CD4-positive, alpha-beta T cell (primary cell): ENCODE results near the gene CYP26C1. TPM values are rescaled to one million over a fixed set of nuclear protein-coding genes. Genes with fewer than 3 reads are reported as not detected.
A peak's percentile ranks its signal among the peaks of the same experiment; 100 is the strongest.

Experiments
- ATAC-seq: fragments of 200-7000 bp; cut with Tn5 transposase; one replicate; pipeline ENCODE4 v1.10.0; 2022; ENCODE audit warnings: mild to moderate bottlenecking; ENCODE audit not compliant: poor library complexity
- CTCF ChIA-PET: fragments of 350-600 bp; sonication (Branson Sonifier 250); formaldehyde crosslinking; loops from one replicate; lab custom pipeline; 2021; ENCODE audit warnings: antibody characterized with exemption, inconsistent platforms; lab: Charles Lee
- POLR2A ChIA-PET: fragments of 350-600 bp; sonication (Branson Sonifier 250); formaldehyde crosslinking; loops from one replicate; lab custom pipeline; 2021; ENCODE audit warnings: antibody characterized with exemption, inconsistent platforms; lab: Charles Lee
- DNase-seq, 14 experiments: peaks; one replicate each; pipeline ENCODE4 v3.0.0-alpha.2; 2013 to 2020; ENCODE audit warnings: mixed read lengths in 2 of 14
- H3K27ac ChIP-seq, 2 donors: one replicate each; pipeline versions ENCODE4 v1.5.1 to v1.7.0; 2013; ENCODE audit warnings: low read length in 2 of 2, low read depth in 1 of 2, mild to moderate bottlenecking in 1 of 2
- H3K27me3 ChIP-seq, 2 experiments: 1 replicate in 1 of 2; 2 replicates in 1 of 2; pipeline versions ENCODE4 v1.6.1 to v1.7.0; 2013; ENCODE audit warnings: low read length in 2 of 2, control low read depth in 1 of 2, mild to moderate bottlenecking in 1 of 2, moderate library complexity in 1 of 2; ENCODE audit not compliant: insufficient read depth in 2 of 2, control insufficient read depth in 1 of 2
- H3K36me3 ChIP-seq: one replicate; pipeline ENCODE4 v1.6.1; 2013; ENCODE audit warnings: low read length, control low read depth; ENCODE audit not compliant: insufficient read depth
- H3K4me1 ChIP-seq: one replicate; pipeline ENCODE4 v1.6.1; 2013; ENCODE audit warnings: low read length, control low read depth; ENCODE audit not compliant: insufficient read depth
- H3K4me3 ChIP-seq: one replicate; pipeline ENCODE4 v1.5.1; 2013; ENCODE audit warnings: mild to moderate bottlenecking, low read length, moderate library complexity
- H3K9me3 ChIP-seq, 2 experiments: 1 replicate in 1 of 2; 2 replicates in 1 of 2; pipeline versions ENCODE4 v1.6.1 to v1.7.0; 2013; ENCODE audit warnings: low read length in 2 of 2, mild to moderate bottlenecking in 2 of 2, control low read depth in 1 of 2, moderate library complexity in 1 of 2; ENCODE audit not compliant: control insufficient read depth in 1 of 2, insufficient read depth in 1 of 2
- H3K27ac Mint-ChIP-seq: one replicate; pipeline ENCODE4 v1.8.0; 2020; ENCODE audit warnings: mixed read lengths
- H3K27me3 Mint-ChIP-seq: one replicate; pipeline ENCODE4 v1.8.0; 2021; ENCODE audit warnings: mixed read lengths
- H3K36me3 Mint-ChIP-seq: one replicate; pipeline ENCODE4 v1.8.0; 2021; ENCODE audit warnings: low read depth, mixed read lengths
- H3K4me1 Mint-ChIP-seq: one replicate; pipeline ENCODE4 v1.8.0; 2021; ENCODE audit warnings: low read depth, mixed read lengths
- H3K4me3 Mint-ChIP-seq: one replicate; pipeline ENCODE4 v1.8.0; 2020; ENCODE audit warnings: mild to moderate bottlenecking, mixed read lengths
- H3K9me3 Mint-ChIP-seq: one replicate; pipeline ENCODE4 v1.8.0; 2020; ENCODE audit warnings: mixed read lengths
- CTCF ChIP-seq: fragments of 200-600 bp; IDR thresholded peaks from one replicate; pipeline ENCODE4 v1.8.0; 2022; ENCODE audit warnings: antibody characterized with exemption, mild to moderate bottlenecking
- intact Hi-C, 2 experiments: fragments of 100-400 bp; cut with DNase I in 1 of 2; cut with micrococcal nuclease in 1 of 2; formaldehyde crosslinking; loops; one replicate each; pipeline versions ENCODE4 v1.15.1 to v1.9.0; 2023 to 2025; cut with DNase I, micrococcal nuclease
- total RNA-seq, 174 experiments: library from RNA in 2 of 174; stranded (reverse) in 2 of 174; gene quantifications; one replicate each; pipeline ENCODE4 v1.2.3 and lab custom pipeline; 2021 to 2026

CYP26C1 gene
- total RNA-seq, 2 experiments from 2014 or later: 0.14 TPM; not detected in 1

DNA sequence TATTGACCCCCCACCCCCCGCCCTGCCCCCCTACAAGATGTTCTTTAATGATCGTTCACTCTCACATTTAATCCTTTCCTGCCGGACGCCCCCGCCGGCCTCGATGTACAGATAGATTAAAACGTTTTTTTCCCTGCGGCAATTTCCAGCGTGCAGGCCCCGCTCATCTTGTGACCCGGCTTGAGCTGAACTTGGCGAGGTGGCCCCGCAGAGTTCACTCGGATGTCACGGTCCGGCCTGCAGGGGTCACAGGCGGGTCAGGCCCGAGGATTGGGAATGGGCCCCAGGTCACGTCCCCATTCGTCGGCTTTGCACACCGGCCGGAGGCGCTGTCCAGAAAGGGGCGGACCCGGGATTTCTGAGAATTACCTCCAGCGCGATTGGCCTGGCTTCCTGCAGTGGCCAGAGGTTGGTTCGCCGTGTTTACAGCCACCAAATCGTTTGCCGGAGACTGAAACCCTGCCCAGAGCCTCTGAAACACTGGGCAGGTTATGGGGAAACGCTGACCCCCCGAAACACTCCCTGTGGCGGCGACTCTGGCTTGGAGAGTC is 11.2 kb downstream of the CYP26C1 start:
- DNase-seq (no peak), ATAC-seq (no peak)
- Mint-ChIP-seq H3K9me3 (no peaks in the 10 kb centered on the region), H3K27ac (no peak overlapping the region), H3K36me3 (no peaks in the 10 kb centered on the region), H3K27me3 (peaks cover 81% of the 10 kb centered on the region), H3K4me3 (no peak overlapping the region), H3K4me1 (peaks cover 43% of the 10 kb centered on the region)
- CTCF ChIA-PET: no interaction called here
- Histone ChIP-seq H3K4me1 (peaks cover 39% of the 10 kb centered on the region), H3K27ac (no peak overlapping the region), H3K9me3 (peaks cover 0 to 16% of the 10 kb centered on the region in 2 experiments), H3K27me3 (peaks cover 70 to 88% of the 10 kb centered on the region in 2 experiments), H3K4me3 (no peak overlapping the region), H3K36me3 (no peaks in the 10 kb centered on the region)
- POLR2A ChIA-PET: no interaction called here
- TF ChIP-seq CTCF: no peak
- intact Hi-C loops: no loop called here

GRCh38 chr10:93072225-93072712 is 11.7 kb downstream of the CYP26C1 start:
- H3K27me3 Mint-ChIP-seq: peaks cover 78% of the 10 kb centered on the region
- H3K4me3 ChIP-seq: no peak overlapping the region
- DNase-seq (no peak), ATAC-seq (no peak)
- H3K27ac ChIP-seq: no peak overlapping the region
- CTCF ChIA-PET: no interaction called here
- H3K27me3 ChIP-seq: peaks cover 74 to 87% of the 10 kb centered on the region in 2 experiments
- H3K36me3 ChIP-seq: no peaks in the 10 kb centered on the region
- peak overlapping the region; percentile 56 for H3K4me3 Mint-ChIP-seq
- H3K36me3 Mint-ChIP-seq: no peaks in the 10 kb centered on the region
- H3K27ac Mint-ChIP-seq: no peak overlapping the region
- H3K9me3 Mint-ChIP-seq: no peaks in the 10 kb centered on the region
- H3K4me1 Mint-ChIP-seq: peaks cover 37% of the 10 kb centered on the region
- intact Hi-C loops: no loop called here
- no peak for TF ChIP-seq CTCF
- peaks cover 0 to 16% of the 10 kb centered on the region in 2 experiments for H3K9me3 ChIP-seq
- POLR2A ChIA-PET: no interaction called here
- H3K4me1 ChIP-seq: peaks cover 39% of the 10 kb centered on the region

GRCh38 chr10:93072713-93073538 is 12.3 kb downstream of the CYP26C1 start:
- peaks cover 0 to 16% of the 10 kb centered on the region in 2 experiments for H3K9me3 ChIP-seq
- no peak overlapping the region for H3K4me3 Mint-ChIP-seq
- peaks cover 32% of the 10 kb centered on the region for H3K4me1 Mint-ChIP-seq
- no peak overlapping the region for H3K27ac Mint-ChIP-seq
- H3K4me1 ChIP-seq: peaks cover 39% of the 10 kb centered on the region
- no peaks in the 10 kb centered on the region for H3K9me3 Mint-ChIP-seq
- peaks cover 71 to 86% of the 10 kb centered on the region in 2 experiments for H3K27me3 ChIP-seq
- POLR2A ChIA-PET: no interaction called here
- TF ChIP-seq CTCF: no peak
- H3K27me3 Mint-ChIP-seq: peaks cover 78% of the 10 kb centered on the region
- H3K36me3 ChIP-seq: no peaks in the 10 kb centered on the region
- no peak overlapping the region for H3K4me3 ChIP-seq
- intact Hi-C loops: no loop called here
- DNase-seq (no peak), ATAC-seq (no peak)
- CTCF ChIA-PET: no interaction called here
- no peak overlapping the region for H3K27ac ChIP-seq
- H3K36me3 Mint-ChIP-seq: no peaks in the 10 kb centered on the region
